ENCODE data around the gene COPS6. TPM values are rescaled to one million over a fixed set of nuclear protein-coding genes. Genes with fewer than 3 reads are reported as not detected.

The COPS6 gene
- total RNA-seq, 4 donors from 2014 or later, result 32.5 to 71.5 (median 39.9) TPM

- 88 to 97% methylated on average over 5 of the region's 5 CpGs for WGBS, 2 donors
- H3K36me3 ChIP-seq, result peaks cover 49 to 53% of the 10 kb centered on the region in 2 donors
- intact Hi-C loops (cut with DNase I), result no loop called here
- H3K4me1 ChIP-seq, result no peaks in the 10 kb centered on the region
- DNase-seq, result no peak
- H3K9me3 ChIP-seq, result no peaks in the 10 kb centered on the region
- TF ChIP-seq POLR2A (IDR thresholded peaks at IDR 0.05) (no peak), CTCF (IDR thresholded peaks at IDR 0.05) (no peak)
- H3K4me3 ChIP-seq (replicated peaks in 1 of 3), result no peak overlapping the region
- no peak overlapping the region for H3K27ac ChIP-seq
- H3K27me3 ChIP-seq, result no peaks in the 10 kb centered on the region
Observed at GRCh38 chr7:100069991-100070390, 18.8 kb upstream of the COPS6 start.

DNA sequence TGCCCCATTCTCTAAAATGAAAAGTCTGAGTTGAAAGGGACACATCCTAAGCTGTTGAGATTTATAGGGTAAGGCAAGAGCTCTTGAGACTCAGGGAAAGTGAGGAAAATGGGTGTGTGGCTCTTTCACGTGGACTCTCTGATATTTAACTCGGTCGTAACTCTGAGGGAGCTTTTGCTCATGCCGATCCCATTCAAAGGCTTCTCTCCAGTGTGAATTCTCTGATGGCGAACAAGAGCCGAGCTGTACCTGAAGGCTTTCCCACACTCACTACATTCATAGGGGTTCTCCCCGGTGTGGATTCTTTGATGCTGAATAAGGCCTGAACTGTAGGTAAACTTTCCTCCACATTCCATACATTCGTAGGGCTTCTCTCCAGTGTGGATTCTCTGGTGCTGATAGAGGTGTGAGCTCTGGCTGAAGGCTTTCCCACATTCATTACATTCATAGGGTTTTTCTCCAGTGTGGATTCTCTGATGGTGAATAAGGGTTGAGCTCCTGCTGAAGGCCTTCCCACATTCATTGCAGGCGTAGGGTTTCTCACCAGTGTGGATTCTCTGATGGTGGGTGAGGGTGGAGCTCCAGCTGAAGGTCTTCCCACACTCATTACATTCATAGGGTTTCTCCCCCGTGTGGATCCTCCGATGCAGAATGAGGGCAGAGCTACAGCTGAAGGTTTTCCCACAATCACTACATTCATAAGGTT is 17.6 kb upstream of the COPS6 start:
- TF ChIP-seq CTCF (IDR thresholded peaks at IDR 0.05), result no peak
- no peak for TF ChIP-seq POLR2A (IDR thresholded peaks at IDR 0.05)
- Histone ChIP-seq H3K27ac (no peak overlapping the region), H3K27me3 (no peaks in the 10 kb centered on the region), H3K9me3 (no peaks in the 10 kb centered on the region), H3K36me3 (peaks cover 60 to 65% of the 10 kb centered on the region in 2 donors), H3K4me1 (no peaks in the 10 kb centered on the region), H3K4me3 (replicated peaks in 1 of 3) (no peak overlapping the region)
- intact Hi-C loops (cut with DNase I), result no loop called here
- no peak for DNase-seq
- 96 to 98% methylated on average over 11 of the region's 11 CpGs for WGBS, 2 donors

- no peaks in the 10 kb centered on the region for H3K27me3 ChIP-seq
- intact Hi-C loops (cut with DNase I), result no loop called here
- TF ChIP-seq CTCF (IDR thresholded peaks at IDR 0.05), result no peak
- TF ChIP-seq POLR2A (IDR thresholded peaks at IDR 0.05), result no peak
- peaks cover 69 to 77% of the 10 kb centered on the region in 2 donors for H3K36me3 ChIP-seq
- H3K9me3 ChIP-seq, result no peaks in the 10 kb centered on the region
- 97% methylated on average over 10 of the region's 10 CpGs for WGBS, 2 donors
- H3K4me1 ChIP-seq, result no peaks in the 10 kb centered on the region
- H3K4me3 ChIP-seq (replicated peaks in 1 of 3), result no peak overlapping the region
- no peak for DNase-seq
- no peak overlapping the region for H3K27ac ChIP-seq
Observed at GRCh38 chr7:100072462-100072861, 16.3 kb upstream of the COPS6 start.

DNA sequence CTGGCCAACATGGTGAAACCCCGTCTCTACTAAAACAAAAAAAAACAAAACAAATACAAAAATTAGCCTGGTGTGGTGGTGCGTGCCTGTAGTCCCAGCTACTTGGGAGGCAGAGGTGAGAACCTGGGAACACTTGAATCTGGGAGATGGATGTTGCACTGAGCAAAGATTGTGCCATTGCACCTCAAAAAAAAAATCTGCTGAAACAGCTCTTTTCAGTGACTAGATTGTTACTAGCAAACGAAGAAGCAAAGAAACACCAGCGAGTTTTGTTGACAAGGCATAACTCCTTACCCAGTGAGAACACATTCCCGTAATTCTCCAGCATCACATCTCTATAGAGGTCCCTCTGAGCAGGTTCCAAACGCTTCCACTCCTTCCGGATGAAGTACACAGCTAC is 13.9 kb upstream of the COPS6 start:
- WGBS, 2 donors, result 96% methylated on average over 7 of the region's 7 CpGs
- H3K9me3 ChIP-seq, result no peaks in the 10 kb centered on the region
- no peak for TF ChIP-seq POLR2A (IDR thresholded peaks at IDR 0.05)
- no peak for TF ChIP-seq CTCF (IDR thresholded peaks at IDR 0.05)
- peaks cover 69 to 78% of the 10 kb centered on the region in 2 donors for H3K36me3 ChIP-seq
- DNase-seq, result no peak
- H3K4me1 ChIP-seq, result peaks cover 0 to 5% of the 10 kb centered on the region in 2 donors
- intact Hi-C loops (cut with DNase I), result no loop called here
- no peak overlapping the region for H3K4me3 ChIP-seq (replicated peaks in 1 of 3)
- H3K27me3 ChIP-seq, result no peaks in the 10 kb centered on the region
- H3K27ac ChIP-seq, result no peak overlapping the region

GRCh38 chr7:100075418-100075817 is 13.4 kb upstream of the COPS6 start:
- Histone ChIP-seq H3K27ac (no peak overlapping the region), H3K4me1 (peaks cover 6 to 10% of the 10 kb centered on the region in 2 donors), H3K9me3 (no peaks in the 10 kb centered on the region), H3K27me3 (no peaks in the 10 kb centered on the region), H3K4me3 (replicated peaks in 1 of 3) (no peak overlapping the region), H3K36me3 (peaks cover 64 to 72% of the 10 kb centered on the region in 2 donors)
- no peak for TF ChIP-seq CTCF (IDR thresholded peaks at IDR 0.05)
- no peak for DNase-seq
- intact Hi-C loops (cut with DNase I), result no loop called here
- 92 to 93% methylated on average over 6 of the region's 6 CpGs for WGBS, 2 donors

All from thyroid gland (tissue), 4 donors.